Sigmoid colon (tissue), 4 donors: Measurements from ENCODE around the gene C11orf86.

Source experiments
- CTCF ChIP-seq, 4 experiments: fragments of 450-650 bp in 3 of 4; fragments of 200-600 bp in 1 of 4; IDR thresholded peaks; one replicate each; pipeline ENCODE4 v1.5.1; 2016 to 2019; ENCODE audit warnings: antibody characterized with exemption in 4 of 4, mild to moderate bottlenecking in 3 of 4, moderate library complexity in 2 of 4
- POLR2AphosphoS5 ChIP-seq, 4 donors: sonication (generic); formaldehyde crosslinking; IDR thresholded peaks; one replicate each; pipeline ENCODE4 v1.6.1; 2017; ENCODE audit warnings: antibody characterized with exemption in 4 of 4

- no peak for TF ChIP-seq POLR2AphosphoS5 (IDR thresholded peaks at IDR 0.05)
- TF ChIP-seq CTCF (IDR thresholded peaks at IDR 0.05), result no peak
Measured at GRCh38 chr11:66967670-66968425, 7.3 kb upstream of the C11orf86 start.
